OCI-LY7 (cell line): ENCODE measurements around the gene SLC22A1. TPM values are rescaled to one million over a fixed set of nuclear protein-coding genes. Genes with fewer than 3 reads are reported as not detected.

Source experiments
- BruUV-seq: library from RNA; stranded (reverse); fragments of 400-500 nt; replicated peaks from 2 replicates; lab custom pipeline; 2021; lab: Mats Ljungman, UMichigan
- CTCF ChIA-PET: fragments of 300-600 bp; sonication (Branson Sonifier 250); formaldehyde crosslinking; loops from one replicate; lab custom pipeline; 2022; ENCODE audit warnings: antibody characterized with exemption; ENCODE audit not compliant: unreplicated experiment; lab: Charles Lee
- POLR2A ChIA-PET: fragments of 300-600 bp; sonication (Branson Sonifier 250); formaldehyde crosslinking; loops from one replicate; lab custom pipeline; 2022; ENCODE audit warnings: antibody characterized with exemption; lab: Charles Lee
- DNase-seq: peaks from one replicate; pipeline ENCODE4 v3.0.0-alpha.2; 2015; ENCODE audit warnings: low spot score
- H2AFZ ChIP-seq: fragments of 200-600 bp; sonication (generic), shearing (Covaris generic); 2 replicates; pipeline ENCODE4 v1.6.1; 2014; ENCODE audit warnings: mild to moderate bottlenecking, antibody characterized with exemption, low read length, moderate library complexity
- H3K27ac ChIP-seq: fragments of 200-600 bp; sonication (generic); 2 replicates; pipeline ENCODE4 v1.5.1; 2014; ENCODE audit warnings: mixed run types, low read depth, mild to moderate bottlenecking, moderate library complexity, low read length, inconsistent platforms; ENCODE audit not compliant: poor library complexity, severe bottlenecking
- H3K36me3 ChIP-seq: fragments of 200-600 bp; sonication (generic); 2 replicates; pipeline ENCODE4 v1.6.1; 2014; ENCODE audit warnings: mild to moderate bottlenecking, antibody characterized with exemption, low read length, moderate library complexity, mixed read lengths; ENCODE audit not compliant: insufficient read depth
- H3K4me1 ChIP-seq: fragments of 200-600 bp; sonication (generic); 2 replicates; pipeline ENCODE4 v1.5.1; 2014; ENCODE audit warnings: mild to moderate bottlenecking, low read length; ENCODE audit not compliant: insufficient read depth, poor library complexity, severe bottlenecking
- H3K4me2 ChIP-seq: fragments of 200-600 bp; sonication (generic); 2 replicates; pipeline ENCODE4 v1.6.1; 2014; ENCODE audit warnings: mild to moderate bottlenecking, low read length
- H3K4me3 ChIP-seq: fragments of 200-600 bp; sonication (generic); 2 replicates; pipeline ENCODE4 v1.5.1; 2014; ENCODE audit warnings: mild to moderate bottlenecking, low read depth, low read length; ENCODE audit not compliant: poor library complexity, severe bottlenecking
- H3K79me2 ChIP-seq: fragments of 200-600 bp; sonication (generic); 2 replicates; pipeline ENCODE4 v1.6.1; 2016; ENCODE audit warnings: low read depth, mild to moderate bottlenecking, low read length, moderate library complexity, mixed read lengths; ENCODE audit not compliant: insufficient read depth
- H3K9me2 ChIP-seq: fragments of 200-600 bp; sonication (generic); 2 replicates; pipeline ENCODE4 v1.6.1; 2016; ENCODE audit warnings: mild to moderate bottlenecking, low read length, mixed read lengths; ENCODE audit not compliant: insufficient read depth
- H3K9me3 ChIP-seq: fragments of 200-600 bp; sonication (generic); 2 replicates; pipeline ENCODE4 v1.6.1; 2014; ENCODE audit warnings: mild to moderate bottlenecking, mixed run types, low read length, mixed read lengths
- H4K20me1 ChIP-seq: fragments of 200-600 bp; sonication (generic); 2 replicates; pipeline ENCODE4 v1.6.1; 2014; ENCODE audit warnings: mild to moderate bottlenecking, antibody characterized with exemption, low read length, moderate library complexity, mixed read lengths; ENCODE audit not compliant: insufficient read depth
- CTCF ChIP-seq: fragments of 200-600 bp; sonication (generic); conservative IDR thresholded peaks from 2 replicates; pipeline ENCODE4 v1.5.1; 2014; ENCODE audit warnings: mild to moderate bottlenecking, antibody characterized with exemption, low read length, moderate library complexity, mixed read lengths
- EZH2phosphoT487 ChIP-seq: fragments of 200-600 bp; sonication (generic); IDR thresholded peaks from 2 replicates; pipeline ENCODE4 v1.6.1; 2018; ENCODE audit warnings: low read depth, borderline replicate concordance, mild to moderate bottlenecking, mixed run types, antibody characterized with exemption, low read length, moderate library complexity, mixed read lengths
- intact Hi-C: fragments of 100-400 bp; cut with micrococcal nuclease; formaldehyde crosslinking; loops from one replicate; pipeline ENCODE4 v1.10.0; 2022; ENCODE audit not compliant: unreplicated experiment
- total RNA-seq, 2 experiments: library from RNA; depleted of rRNA in 1 of 2; stranded (reverse); fragments of >200 nt in 1 of 2; shearing (Covaris generic) in 1 of 2; gene quantifications; 2 replicates each; pipeline ENCODE4 v1.2.3, GENCODE V29; 2014 to 2022

The SLC22A1 gene
- total RNA-seq, 2 experiments from 2014 or later: not detected

- Histone ChIP-seq H4K20me1 (no peaks in the 10 kb centered on the region), H3K9me3 (no peaks in the 10 kb centered on the region), H3K4me3 (no peak overlapping the region), H3K9me2 (no peaks in the 10 kb centered on the region), H3K4me2 (no peak overlapping the region), H2AFZ (no peak overlapping the region), H3K27ac (no peak overlapping the region), H3K79me2 (no peaks in the 10 kb centered on the region), H3K36me3 (no peaks in the 10 kb centered on the region), H3K4me1 (no peaks in the 10 kb centered on the region)
- CTCF ChIA-PET: no interaction called here
- TF ChIP-seq EZH2phosphoT487 (no peak), CTCF (no peak)
- no TSS peak for BruUV-seq
- no peak for DNase-seq
- POLR2A ChIA-PET: no interaction called here
- intact Hi-C loops: no loop called here
These were observed 9.3 kb downstream of the SLC22A1 start for GRCh38 chr6:160130729-160131484.

GRCh38 chr6:160131636-160132296 is 10.2 kb downstream of the SLC22A1 start:
- BruUV-seq: no TSS peak
- H3K9me2 ChIP-seq: no peaks in the 10 kb centered on the region
- H4K20me1 ChIP-seq: no peaks in the 10 kb centered on the region
- H3K4me1 ChIP-seq: no peaks in the 10 kb centered on the region
- no peaks in the 10 kb centered on the region for H3K79me2 ChIP-seq
- H3K36me3 ChIP-seq: no peaks in the 10 kb centered on the region
- no peak overlapping the region for H3K27ac ChIP-seq
- H3K9me3 ChIP-seq: no peaks in the 10 kb centered on the region
- no peak overlapping the region for H3K4me3 ChIP-seq
- TF ChIP-seq CTCF (no peak), EZH2phosphoT487 (no peak)
- intact Hi-C loops: no loop called here
- POLR2A ChIA-PET: no interaction called here
- H2AFZ ChIP-seq: no peak overlapping the region
- no peak overlapping the region for H3K4me2 ChIP-seq
- DNase-seq: no peak
- CTCF ChIA-PET: interaction anchor here (0.5 kb wide), 1 partner anchor 8 kb away, joined by 3 read pairs; no protein-coding TSS in a partner anchor

DNA sequence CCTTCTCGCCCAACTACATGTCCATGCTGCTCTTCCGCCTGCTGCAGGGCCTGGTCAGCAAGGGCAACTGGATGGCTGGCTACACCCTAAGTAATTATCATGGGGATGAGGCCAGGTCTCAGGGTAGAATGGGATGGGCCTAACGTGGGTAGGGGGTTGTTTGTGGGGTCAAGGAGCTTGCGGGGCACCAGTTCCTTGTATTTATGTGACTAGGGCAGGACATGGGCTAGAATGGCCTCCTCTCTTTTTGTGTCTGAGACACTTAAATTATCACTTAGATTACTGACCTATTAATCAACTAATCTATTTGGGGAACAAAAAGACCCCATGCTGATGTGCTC is 10.7 kb downstream of the SLC22A1 start:
- CTCF ChIA-PET: no interaction called here
- no peak overlapping the region for H2AFZ ChIP-seq
- H3K9me3 ChIP-seq: no peaks in the 10 kb centered on the region
- TF ChIP-seq CTCF: no peak
- TF ChIP-seq EZH2phosphoT487: no peak
- H3K4me1 ChIP-seq: no peaks in the 10 kb centered on the region
- H3K36me3 ChIP-seq: no peaks in the 10 kb centered on the region
- no TSS peak for BruUV-seq
- H3K4me2 ChIP-seq: no peak overlapping the region
- H4K20me1 ChIP-seq: no peaks in the 10 kb centered on the region
- no peak overlapping the region for H3K27ac ChIP-seq
- H3K79me2 ChIP-seq: no peaks in the 10 kb centered on the region
- POLR2A ChIA-PET: no interaction called here
- no peaks in the 10 kb centered on the region for H3K9me2 ChIP-seq
- intact Hi-C loops: no loop called here
- no peak overlapping the region for H3K4me3 ChIP-seq
- DNase-seq: no peak
